Measurements from ENCODE around the gene CCDC70. TPM values are rescaled to one million over a fixed set of nuclear protein-coding genes. Genes with fewer than 3 reads are reported as not detected.
"Not testable (repeated sequence)": the region's sequence is repeated elsewhere in the genome, so short reads cannot be mapped to it uniquely, and the experiment has no call there.

CCDC70 gene
- polyA plus RNA-seq, 1 experiment: not detected

GRCh38 chr13:51820016-51820597 is 41.7 kb upstream of the CCDC70 start:
- no peak for DNase-seq (ENCODE audit: low read depth, low spot score)
- no peak overlapping the region for H3K4me3 ChIP-seq (ENCODE audit: low read depth, low read length)
- CTCF ChIA-PET: no interaction called here
- peaks cover 56% of the 10 kb centered on the region for H3K27me3 ChIP-seq (ENCODE audit: control insufficient read depth, insufficient read depth, low read length)
- no peak for TF ChIP-seq CTCF (IDR thresholded peaks at IDR 0.05; ENCODE audit: low read depth, low read length)
- POLR2A ChIA-PET: no interaction called here
- no peaks in the 10 kb centered on the region for H3K9me3 ChIP-seq (ENCODE audit: control insufficient read depth, insufficient read depth, low read length)
- H3K27ac ChIP-seq (ENCODE audit: low read depth, low read length): no peak overlapping the region

GRCh38 chr13:51821606-51822005 is 40.2 kb upstream of the CCDC70 start:
- TF ChIP-seq CTCF (IDR thresholded peaks at IDR 0.05; ENCODE audit: low read depth, low read length): no peak
- CTCF ChIA-PET: interaction anchor here (0.9 kb wide), 1 partner anchor 306 kb away, joined by 4 read pairs; no protein-coding TSS in a partner anchor
- Histone ChIP-seq H3K9me3 (ENCODE audit: control insufficient read depth, insufficient read depth, low read length) (no peaks in the 10 kb centered on the region), H3K4me3 (ENCODE audit: low read depth, low read length) (no peak overlapping the region), H3K27ac (ENCODE audit: low read depth, low read length) (no peak overlapping the region), H3K27me3 (ENCODE audit: control insufficient read depth, insufficient read depth, low read length) (peaks cover 51% of the 10 kb centered on the region)
- POLR2A ChIA-PET: no interaction called here
- DNase-seq (ENCODE audit: low read depth, low spot score): no peak

GRCh38 chr13:51822106-51822815 is 39.5 kb upstream of the CCDC70 start:
- DNase-seq (ENCODE audit: low read depth, low spot score): no peak
- peaks cover 50% of the 10 kb centered on the region for H3K27me3 ChIP-seq (ENCODE audit: control insufficient read depth, insufficient read depth, low read length)
- no peaks in the 10 kb centered on the region for H3K9me3 ChIP-seq (ENCODE audit: control insufficient read depth, insufficient read depth, low read length)
- no peak overlapping the region for H3K27ac ChIP-seq (ENCODE audit: low read depth, low read length)
- POLR2A ChIA-PET: no interaction called here
- TF ChIP-seq CTCF (IDR thresholded peaks at IDR 0.05; ENCODE audit: low read depth, low read length): no peak
- CTCF ChIA-PET: interaction anchor here (0.9 to 1.5 kb wide), 2 partner anchors 305 to 307 kb away, joined by 3 to 4 read pairs; partner anchors contain the start of gene NEK5
- no peak overlapping the region for H3K4me3 ChIP-seq (ENCODE audit: low read depth, low read length)

GRCh38 chr13:51823359-51823758 is 38.4 kb upstream of the CCDC70 start:
- Histone ChIP-seq H3K27ac (ENCODE audit: low read depth, low read length) (no peak overlapping the region), H3K4me3 (ENCODE audit: low read depth, low read length) (no peak overlapping the region), H3K9me3 (ENCODE audit: control insufficient read depth, insufficient read depth, low read length) (no peaks in the 10 kb centered on the region), H3K27me3 (ENCODE audit: control insufficient read depth, insufficient read depth, low read length) (peaks cover 52% of the 10 kb centered on the region)
- TF ChIP-seq CTCF (IDR thresholded peaks at IDR 0.05; ENCODE audit: low read depth, low read length): no peak
- POLR2A ChIA-PET: no interaction called here
- no peak for DNase-seq (ENCODE audit: low read depth, low spot score)
- CTCF ChIA-PET: interaction anchor here (1.3 to 1.7 kb wide), 3 partner anchors 8 to 305 kb away, joined by 3 to 8 read pairs (median 5); partner anchors contain the start of gene NEK5

GRCh38 chr13:51823863-51824262 is 37.9 kb upstream of the CCDC70 start:
- CTCF ChIA-PET: interaction anchor here (1.3 to 1.7 kb wide), 2 partner anchors 8 to 9 kb away, joined by 5 to 8 read pairs; no protein-coding TSS in a partner anchor
- no peaks in the 10 kb centered on the region for H3K9me3 ChIP-seq (ENCODE audit: control insufficient read depth, insufficient read depth, low read length)
- H3K4me3 ChIP-seq (ENCODE audit: low read depth, low read length): no peak overlapping the region
- no peak overlapping the region for H3K27ac ChIP-seq (ENCODE audit: low read depth, low read length)
- TF ChIP-seq CTCF (IDR thresholded peaks at IDR 0.05; ENCODE audit: low read depth, low read length): no peak
- no peak for DNase-seq (ENCODE audit: low read depth, low spot score)
- POLR2A ChIA-PET: no interaction called here
- H3K27me3 ChIP-seq (ENCODE audit: control insufficient read depth, insufficient read depth, low read length): peaks cover 48% of the 10 kb centered on the region

GRCh38 chr13:51824712-51825111 is 37.1 kb upstream of the CCDC70 start:
- H3K27me3 ChIP-seq (ENCODE audit: control insufficient read depth, insufficient read depth, low read length): peaks cover 45% of the 10 kb centered on the region
- not testable (repeated sequence) for H3K4me3 ChIP-seq (ENCODE audit: low read depth, low read length); H3K27ac ChIP-seq (ENCODE audit: low read depth, low read length); H3K9me3 ChIP-seq (ENCODE audit: control insufficient read depth, insufficient read depth, low read length); DNase-seq (ENCODE audit: low read depth, low spot score)
- POLR2A ChIA-PET: interaction anchor here (0.6 kb wide), 1 partner anchor 180 kb away, joined by 3 read pairs; no protein-coding TSS in a partner anchor
- CTCF ChIA-PET: interaction anchor here (1.4 to 1.8 kb wide), 2 partner anchors 10 to 303 kb away, joined by 3 to 10 read pairs; no protein-coding TSS in a partner anchor
